Kidney tubule cell (primary cell): ENCODE results near the gene SGF29.
A peak's percentile ranks its signal among the peaks of the same experiment; 100 is the strongest.
"Not testable (repeated sequence)": the region's sequence is repeated elsewhere in the genome, so short reads cannot be mapped to it uniquely, and the experiment has no call there.

Experiments used
- DNase-seq: peaks from one replicate; pipeline ENCODE4 v3.0.0-alpha.2; 2018; ENCODE audit warnings: low spot score

Gene SGF29

GRCh38 chr16:28532940-28533647, 20.6 kb upstream of the SGF29 start:
- no peak for DNase-seq

- no peak for DNase-seq
Observed at GRCh38 chr16:28534542-28535373, 19.0 kb upstream of the SGF29 start.

DNA sequence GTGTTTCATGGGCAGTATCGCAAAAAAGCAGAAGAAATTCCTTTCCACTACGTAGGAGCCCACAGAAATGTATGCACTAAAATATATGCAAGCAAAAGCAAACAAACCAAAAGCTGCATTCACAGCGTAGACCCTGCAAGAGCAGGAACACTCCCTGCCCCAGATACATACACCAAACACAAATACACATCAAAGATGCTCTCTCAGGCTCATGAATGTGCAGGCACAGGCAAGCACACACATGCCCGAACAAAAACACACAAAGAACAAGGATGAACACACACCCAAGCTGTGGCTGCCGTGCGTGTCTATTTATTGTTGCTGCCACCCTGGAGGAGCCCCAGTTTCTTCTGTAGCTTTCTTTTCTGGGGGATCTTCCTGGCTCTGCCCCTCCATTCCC, 16.6 kb upstream of the SGF29 start:
- no peak for DNase-seq

DNA sequence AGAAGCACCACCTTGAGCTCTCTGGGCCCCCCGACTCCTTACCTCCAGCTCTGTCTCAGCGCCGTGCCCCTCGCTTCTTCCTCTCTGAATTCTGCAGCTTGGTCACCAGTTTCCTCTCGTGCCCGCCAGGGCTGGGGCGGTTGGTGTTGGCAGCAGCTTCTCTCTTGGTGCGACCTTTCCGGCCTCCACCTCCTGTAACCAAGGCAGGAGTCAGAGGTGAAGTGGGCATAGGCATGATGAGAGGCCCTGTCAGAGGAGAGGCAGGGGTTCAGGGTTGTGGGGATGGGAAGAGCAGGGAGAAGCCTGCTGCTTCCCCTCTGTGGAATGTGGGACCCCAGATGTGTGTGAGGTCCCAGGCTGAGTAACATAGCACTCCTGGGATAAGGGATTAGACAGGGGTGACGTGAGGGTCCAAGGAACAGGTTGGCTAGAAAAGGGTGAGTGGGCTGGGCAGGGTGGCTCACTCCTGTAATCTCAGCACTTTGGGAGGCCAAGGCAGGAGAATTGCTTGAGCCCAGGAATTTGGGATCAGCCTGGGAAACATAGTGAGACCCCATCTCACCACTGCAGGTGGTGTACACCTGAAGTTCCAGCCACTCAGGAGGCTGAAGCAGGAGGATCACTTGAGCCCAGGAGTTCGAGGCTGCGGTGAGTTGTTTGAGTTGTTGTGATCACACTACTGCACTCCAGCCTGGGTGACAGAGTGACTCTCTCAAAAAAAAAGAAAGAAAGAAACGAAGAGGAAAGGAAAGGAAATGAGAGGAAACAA, 15.6 kb upstream of the SGF29 start:
- no peak for DNase-seq

DNA sequence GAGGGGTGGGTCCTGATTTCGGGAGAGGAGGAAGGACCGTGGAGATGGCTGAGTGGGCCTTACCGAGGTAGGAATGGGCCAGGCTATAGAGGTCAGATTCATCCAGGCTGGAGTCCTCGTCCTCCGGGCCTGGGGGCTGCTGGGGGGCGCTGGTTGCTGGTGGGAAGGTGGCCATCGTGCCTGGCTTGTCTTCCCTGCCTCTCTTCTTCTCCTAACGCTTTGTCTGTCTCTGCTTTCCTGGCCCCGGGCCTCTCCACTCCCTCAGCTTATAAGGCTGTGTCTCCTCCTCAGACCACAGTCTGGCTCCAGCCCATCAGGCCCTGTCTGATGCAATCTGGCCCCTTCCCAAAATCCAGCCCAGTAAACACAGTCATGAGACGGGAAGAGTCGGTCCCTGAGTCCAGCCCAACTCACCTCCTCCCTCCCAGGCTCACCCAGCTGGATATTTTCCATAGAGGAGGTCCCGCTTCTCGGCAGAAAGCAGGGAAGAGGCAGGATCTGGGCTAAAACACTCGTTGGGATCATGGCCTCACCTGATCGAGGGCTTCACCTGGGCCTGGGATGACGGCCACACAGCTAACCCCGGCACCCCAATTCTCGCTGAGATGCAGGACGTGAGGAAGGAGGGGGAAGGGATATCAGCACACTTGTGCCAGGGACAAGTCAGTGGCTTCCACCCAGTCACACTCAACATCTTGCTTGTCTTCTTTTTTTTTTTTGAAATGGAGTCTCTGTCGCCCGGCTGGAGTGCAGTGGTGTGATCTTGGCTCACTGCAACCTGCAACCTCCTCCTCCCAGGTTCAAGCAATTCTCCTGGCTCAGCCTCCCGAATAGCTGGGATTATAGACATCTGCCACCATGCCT, 14.8 kb upstream of the SGF29 start, which contains the start of gene NUPR1:
NUPR1 (minus strand) TSS at position 242 of the 864 bp plus-strand sequence; CDS start at position 175, 67 bp downstream.
- DNase-seq = peak; percentile 76

- no peak for DNase-seq
Observed at GRCh38 chr16:28540346-28540745, 13.4 kb upstream of the SGF29 start.

GRCh38 chr16:28542646-28543045, 11.1 kb upstream of the SGF29 start:
- DNase-seq = no peak

GRCh38 chr16:28543072-28543471, 10.6 kb upstream of the SGF29 start:
- DNase-seq = peak; percentile 73

- no peak for DNase-seq
Observed at GRCh38 chr16:28544998-28545397, 8.7 kb upstream of the SGF29 start.

GRCh38 chr16:28545964-28546363, 7.8 kb upstream of the SGF29 start:
- DNase-seq = not testable (repeated sequence)

DNA sequence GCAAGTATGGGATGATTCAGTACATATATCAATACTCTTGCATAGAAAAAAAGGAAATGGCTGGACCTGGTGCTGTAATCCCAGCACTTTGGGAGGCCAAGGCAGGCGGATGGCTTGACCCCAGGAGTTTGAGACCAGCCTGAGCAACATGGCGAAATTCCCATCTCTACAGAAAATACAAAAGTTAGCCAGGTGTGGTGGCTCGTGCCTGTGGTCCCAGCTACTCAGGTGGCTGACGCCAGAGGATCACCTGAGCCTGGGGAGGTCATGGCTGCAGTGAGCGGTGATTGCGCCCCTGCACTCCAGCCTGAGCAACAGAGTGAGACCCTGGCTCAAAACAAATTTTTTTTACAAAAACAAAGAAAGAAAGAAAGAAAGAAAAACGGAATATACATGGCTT, 7.1 kb upstream of the SGF29 start:
- DNase-seq = no peak

GRCh38 chr16:28548306-28548802, 5.4 kb upstream of the SGF29 start:
- no peak for DNase-seq

GRCh38 chr16:28549301-28549899, 4.3 kb upstream of the SGF29 start:
- peak; percentile 40 for DNase-seq

GRCh38 chr16:28554634-28555423, 1.1 kb downstream of the SGF29 start:
- DNase-seq = no peak

DNA sequence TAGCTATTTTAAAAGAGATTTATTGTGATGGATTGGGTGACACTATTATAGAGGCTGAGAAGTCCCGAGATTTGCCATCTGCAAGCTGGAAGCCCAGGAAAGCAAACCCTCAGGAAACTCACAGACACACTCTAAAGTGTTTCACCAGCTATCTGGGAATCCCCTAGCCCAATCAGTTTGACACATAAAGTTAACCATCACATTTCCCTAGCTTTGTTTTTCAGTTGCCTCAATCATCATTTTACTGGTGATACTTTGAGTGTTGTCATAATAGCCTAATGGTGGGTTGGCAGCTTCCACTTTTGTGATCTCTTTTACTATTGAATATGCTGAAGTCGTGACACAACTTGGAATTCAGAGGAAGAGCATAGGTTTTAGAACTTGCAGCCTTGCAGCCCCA, 1.8 kb downstream of the SGF29 start:
- no peak for DNase-seq

GRCh38 chr16:28556914-28557320, 3.2 kb downstream of the SGF29 start:
- no peak for DNase-seq

DNA sequence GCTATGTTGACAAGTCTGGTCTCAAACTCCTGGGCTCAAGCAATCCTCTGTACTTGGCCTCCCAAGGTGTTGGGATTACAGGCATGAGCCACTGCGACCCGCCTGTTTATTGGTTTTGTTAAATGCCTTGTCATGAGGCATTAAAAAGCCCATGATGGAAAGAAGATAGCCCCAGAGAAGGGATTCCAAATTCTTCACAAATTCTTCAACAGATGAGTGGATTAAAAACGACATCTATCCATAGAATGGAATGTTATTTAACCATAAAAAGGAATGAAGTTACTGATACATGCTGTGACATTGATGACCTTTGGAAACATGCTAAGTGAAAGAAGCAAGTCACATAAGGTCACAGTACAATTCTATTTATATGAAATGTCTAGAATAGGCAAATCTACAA, 4.7 kb downstream of the SGF29 start:
- no peak for DNase-seq

GRCh38 chr16:28561557-28562187, 8.0 kb downstream of the SGF29 start:
- no peak for DNase-seq

DNA sequence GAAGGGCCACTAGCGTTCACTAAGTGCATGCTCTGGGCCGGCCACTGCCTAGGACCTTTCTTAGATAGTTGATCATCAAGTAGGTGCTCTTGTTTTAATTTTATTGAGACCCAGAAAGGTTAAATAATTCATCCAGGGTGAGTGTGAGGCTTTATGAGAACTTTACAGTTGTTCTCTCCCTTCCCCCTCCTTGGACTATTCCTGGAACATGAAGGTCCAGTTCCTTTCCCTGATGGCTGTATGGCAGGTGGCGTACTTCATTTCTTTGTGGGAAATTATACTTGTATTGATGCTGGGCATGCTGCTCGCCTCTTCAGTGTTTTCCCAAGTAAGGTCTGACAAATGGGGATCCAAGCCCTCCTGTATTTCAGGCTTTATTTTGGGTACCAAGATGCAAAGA, 8.5 kb downstream of the SGF29 start:
- DNase-seq = no peak

GRCh38 chr16:28563218-28563617, 9.5 kb downstream of the SGF29 start:
- no peak for DNase-seq
